Measurements from ENCODE around the gene UBA6.
"Not testable (repeated sequence)": the region's sequence is repeated elsewhere in the genome, so short reads cannot be mapped to it uniquely, and the experiment has no call there.

Gene UBA6

GRCh38 chr4:67700738-67701516 is at the start of gene UBA6:
UBA6 (minus strand) TSS chr4:67701155; CDS start chr4:67701119, 36 bp downstream.
- DNase-seq = peak; percentile 99

- no peak for DNase-seq
Observed at GRCh38 chr4:67750691-67751090, 49.7 kb upstream of the UBA6 start.

GRCh38 chr4:67749286-67749685 is 48.3 kb upstream of the UBA6 start:
- no peak for DNase-seq

- peak; percentile 77 for DNase-seq
Observed at GRCh38 chr4:67746797-67747495, 46.0 kb upstream of the UBA6 start.

GRCh38 chr4:67744561-67745283 is 43.8 kb upstream of the UBA6 start:
- DNase-seq = no peak

GRCh38 chr4:67743194-67743593 is 42.2 kb upstream of the UBA6 start:
- no peak for DNase-seq

- no peak for DNase-seq
Observed at GRCh38 chr4:67736262-67736661, 35.3 kb upstream of the UBA6 start.

- no peak for DNase-seq
Observed at GRCh38 chr4:67735325-67735724, 34.4 kb upstream of the UBA6 start.

GRCh38 chr4:67730511-67730910 is 29.6 kb upstream of the UBA6 start:
- not testable (repeated sequence) for DNase-seq

GRCh38 chr4:67727124-67727850 is 26.3 kb upstream of the UBA6 start:
- DNase-seq = peak; percentile 36

- no peak for DNase-seq
Observed at GRCh38 chr4:67725981-67726380, 25.0 kb upstream of the UBA6 start.

- no peak for DNase-seq
Observed at GRCh38 chr4:67725132-67725531, 24.2 kb upstream of the UBA6 start.

GRCh38 chr4:67723949-67724348 is 23.0 kb upstream of the UBA6 start:
- DNase-seq = peak; percentile 22

GRCh38 chr4:67723341-67723740 is 22.4 kb upstream of the UBA6 start:
- DNase-seq = no peak

- no peak for DNase-seq
Observed at GRCh38 chr4:67721770-67722597, 21.0 kb upstream of the UBA6 start.

- DNase-seq = peak; percentile 53
Observed at GRCh38 chr4:67721315-67721769, 20.4 kb upstream of the UBA6 start.

- no peak for DNase-seq
Observed at GRCh38 chr4:67719953-67720617, 19.1 kb upstream of the UBA6 start.

GRCh38 chr4:67718848-67719247 is 17.9 kb upstream of the UBA6 start:
- no peak for DNase-seq

- DNase-seq = no peak
Observed at GRCh38 chr4:67717586-67717985, 16.6 kb upstream of the UBA6 start.

GRCh38 chr4:67714955-67715354 is 14.0 kb upstream of the UBA6 start:
- no peak for DNase-seq

- DNase-seq = peak; percentile 22
Observed at GRCh38 chr4:67714248-67714583, 13.3 kb upstream of the UBA6 start.
